Stomach (tissue), 9 donors: Measurements from ENCODE around the gene NPC2. TPM values are rescaled to one million over a fixed set of nuclear protein-coding genes. Genes with fewer than 3 reads are reported as not detected.

Experiments
- DNase-seq, 2 donors: peaks; one replicate each; pipeline versions ENCODE4 v3.0.0 to v3.0.0-alpha.2; 2013 to 2019
- H3K27ac ChIP-seq, 5 donors: fragments of 200-600 bp in 4 of 5; sonication (generic) in 4 of 5; one replicate each; pipeline ENCODE4 v1.5.1; 2013 to 2019; ENCODE audit warnings: mild to moderate bottlenecking in 1 of 5, moderate library complexity in 1 of 5
- H3K27me3 ChIP-seq, 3 donors: fragments of 200-600 bp; sonication (generic); one replicate each; pipeline ENCODE4 v1.5.1; 2017 to 2019; ENCODE audit warnings: mixed run types in 1 of 3
- H3K36me3 ChIP-seq, 4 donors: fragments of 200-600 bp; sonication (generic); 1 replicate in 3 of 4; 2 replicates in 1 of 4; pipeline ENCODE4 v1.5.1; 2016 to 2019
- H3K4me1 ChIP-seq, 4 donors: fragments of 200-600 bp; sonication (generic); one replicate each; pipeline ENCODE4 v1.5.1; 2016 to 2019
- H3K4me3 ChIP-seq, 4 donors: fragments of 200-600 bp; sonication (generic) in 3 of 4; one replicate each; pipeline ENCODE4 v1.5.1; 2016 to 2019; ENCODE audit warnings: mild to moderate bottlenecking in 1 of 4
- H3K9me3 ChIP-seq, 4 donors: fragments of 200-600 bp; sonication (generic); one replicate each; pipeline ENCODE4 v1.5.1; 2016 to 2019
- EP300 ChIP-seq: sonication (generic); formaldehyde crosslinking; IDR thresholded peaks from one replicate; pipeline ENCODE4 v1.6.1; 2017; ENCODE audit warnings: antibody characterized with exemption
- POLR2A ChIP-seq, 4 donors: fragments of 450-650 bp; IDR thresholded peaks; one replicate each; pipeline ENCODE4 v1.6.1; 2016; ENCODE audit warnings: antibody characterized with exemption in 4 of 4, control low read depth in 2 of 4, mild to moderate bottlenecking in 1 of 4, moderate library complexity in 1 of 4
- POLR2AphosphoS5 ChIP-seq, 3 donors: sonication (generic); formaldehyde crosslinking; IDR thresholded peaks; one replicate each; pipeline ENCODE4 v1.6.1; 2016; ENCODE audit warnings: antibody characterized with exemption in 3 of 3
- WGBS, 5 donors: extraction: QIAGEN DNeasy Blood & Tissue Kit in 3 of 5; methylation state at CpG; one replicate each; pipeline versions ENCODE4 v1.1.5 to v1.1.7; 2013 to 2018; 5-methylcytosine and 5-hydroxymethylcytosine counted together
- intact Hi-C: fragments of 100-400 bp; cut with DNase I; formaldehyde crosslinking; loops from one replicate; pipeline ENCODE4 v1.15.1; 2023; ENCODE audit warnings: low total_unique reads
- polyA plus RNA-seq, 3 donors: library from polyadenylated mRNA; stranded (reverse); fragments of 200-250 nt; gene quantifications; one replicate each; pipeline ENCODE4 v1.2.3, GENCODE V29; 2013
- total RNA-seq, 5 donors: library from RNA; depleted of rRNA; stranded (reverse); fragments of >200 nt; gene quantifications; one replicate each; pipeline versions ENCODE4 v1.1.0 to v1.2.3, GENCODE V29; 2014 to 2016
- TF ChIP-seq, protein P1 (sequence below), 7 experiments: fragments of 450-650 bp in 4 of 7; fragments of 200-600 bp in 3 of 7; sonication (generic) in 3 of 7; IDR thresholded peaks; one replicate each; pipeline ENCODE4 v1.5.1; 2016 to 2019; ENCODE audit warnings: antibody characterized with exemption in 7 of 7, control low read depth in 2 of 7, mild to moderate bottlenecking in 1 of 7
- donor health status: healthy with polysubstance abuse.
- donor health status: Bipolar disorder and iron deficiency.
- donor health status: healthy.

Gene NPC2
- total and polyA plus RNA-seq, 8 donors: 62.6 to 186 (median 129) TPM

DNA sequence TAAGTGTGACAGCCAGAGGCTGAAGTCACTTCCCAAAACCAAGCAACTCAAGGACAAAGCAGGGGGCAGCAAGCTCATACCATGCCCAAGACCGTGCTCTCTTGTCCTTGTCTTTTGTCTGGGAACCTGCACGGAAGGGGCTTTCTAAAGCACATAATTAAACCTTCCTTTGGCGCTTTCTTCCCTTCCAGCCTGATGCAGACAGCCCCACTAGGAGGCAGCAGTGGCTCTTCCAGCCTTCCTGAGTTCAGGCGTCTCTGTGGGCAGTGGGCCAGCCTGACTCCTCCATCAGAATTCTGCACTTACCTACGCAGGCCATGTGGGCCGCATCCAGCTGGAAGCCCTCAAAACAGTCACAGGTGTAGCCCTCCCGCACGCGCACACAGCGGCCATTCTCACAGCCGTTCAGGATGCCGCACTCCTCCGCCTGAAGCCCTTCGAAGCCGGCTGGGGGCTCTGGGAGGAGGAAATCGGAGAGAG lies 8.1 kb upstream of the NPC2 start:
- Histone ChIP-seq H3K27ac (peak overlapping the region in 1 of 5 donors; percentile 66), H3K27me3 (no peaks in the 10 kb centered on the region), H3K36me3 (peaks cover 0 to 50% (median 27%) of the 10 kb centered on the region in 4 donors), H3K9me3 (no peaks in the 10 kb centered on the region), H3K4me3 (no peak overlapping the region), H3K4me1 (peaks cover 0 to 14% (median 8%) of the 10 kb centered on the region in 4 donors)
- intact Hi-C loops: loop anchor here (5.0 kb wide), 1 partner anchor 111 kb away; the partner anchor contains the start of gene LTBP2
- WGBS, 5 donors: 37 to 56% (median 43%) methylated on average over 16 of the region's 16 CpGs
- TF ChIP-seq POLR2AphosphoS5 (IDR thresholded peaks at IDR 0.05): peak in 1 of 3 donors; percentile 22
- TF ChIP-seq POLR2A (IDR thresholded peaks at IDR 0.05): no peak
- no peak for TF ChIP-seq EP300
- TF ChIP-seq, protein P1, sequence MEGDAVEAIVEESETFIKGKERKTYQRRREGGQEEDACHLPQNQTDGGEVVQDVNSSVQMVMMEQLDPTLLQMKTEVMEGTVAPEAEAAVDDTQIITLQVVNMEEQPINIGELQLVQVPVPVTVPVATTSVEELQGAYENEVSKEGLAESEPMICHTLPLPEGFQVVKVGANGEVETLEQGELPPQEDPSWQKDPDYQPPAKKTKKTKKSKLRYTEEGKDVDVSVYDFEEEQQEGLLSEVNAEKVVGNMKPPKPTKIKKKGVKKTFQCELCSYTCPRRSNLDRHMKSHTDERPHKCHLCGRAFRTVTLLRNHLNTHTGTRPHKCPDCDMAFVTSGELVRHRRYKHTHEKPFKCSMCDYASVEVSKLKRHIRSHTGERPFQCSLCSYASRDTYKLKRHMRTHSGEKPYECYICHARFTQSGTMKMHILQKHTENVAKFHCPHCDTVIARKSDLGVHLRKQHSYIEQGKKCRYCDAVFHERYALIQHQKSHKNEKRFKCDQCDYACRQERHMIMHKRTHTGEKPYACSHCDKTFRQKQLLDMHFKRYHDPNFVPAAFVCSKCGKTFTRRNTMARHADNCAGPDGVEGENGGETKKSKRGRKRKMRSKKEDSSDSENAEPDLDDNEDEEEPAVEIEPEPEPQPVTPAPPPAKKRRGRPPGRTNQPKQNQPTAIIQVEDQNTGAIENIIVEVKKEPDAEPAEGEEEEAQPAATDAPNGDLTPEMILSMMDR (IDR thresholded peaks at IDR 0.05): peak in 5 of 7 experiments; percentile 26 to 59 (median 51)
- peak; percentile 70 to 92 for DNase-seq

DNA sequence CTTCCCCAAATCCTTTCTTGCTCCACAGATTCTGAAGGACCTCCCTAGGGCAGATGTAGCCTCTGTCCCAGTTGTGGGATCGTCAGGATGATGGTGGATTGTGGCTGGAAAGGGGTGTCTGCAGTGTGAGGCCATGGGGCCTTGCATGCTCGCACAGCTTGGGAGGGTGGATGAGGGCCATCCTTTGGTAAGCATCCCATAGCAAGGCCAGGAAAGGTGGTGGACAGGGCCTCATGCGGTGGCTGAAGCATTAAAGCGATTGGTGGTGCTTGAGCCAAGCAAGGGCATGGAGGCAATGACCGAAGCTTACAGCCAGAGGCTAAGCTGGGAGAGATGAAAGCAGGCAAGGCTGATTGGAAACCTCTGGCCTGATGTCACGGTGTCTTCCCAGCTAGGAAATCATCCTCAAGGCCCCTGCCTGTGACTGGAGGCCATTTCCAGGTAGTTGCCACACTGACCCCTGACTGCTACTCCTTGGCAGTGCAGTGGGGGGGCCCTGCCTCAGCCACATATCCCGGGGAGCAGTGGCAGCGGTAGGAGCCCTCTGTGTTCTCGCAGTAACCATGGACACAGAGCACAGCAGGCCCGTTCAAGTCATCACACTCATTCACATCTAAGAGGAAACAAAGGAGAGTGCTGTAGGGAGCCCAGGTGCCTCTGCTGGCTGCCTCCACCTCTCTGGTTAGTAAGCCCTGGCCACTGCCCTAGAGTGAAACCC lies 7.5 kb upstream of the NPC2 start:
- no peak overlapping the region for H3K4me3 ChIP-seq
- no peaks in the 10 kb centered on the region for H3K27me3 ChIP-seq
- H3K36me3 ChIP-seq: peaks cover 0 to 56% (median 27%) of the 10 kb centered on the region in 4 donors
- intact Hi-C loops: loop anchor here (5.0 kb wide), 1 partner anchor 112 kb away; the partner anchor contains the start of gene LTBP2
- H3K4me1 ChIP-seq: peaks cover 0 to 14% (median 8%) of the 10 kb centered on the region in 4 donors
- TF ChIP-seq EP300 (no peak), POLR2A (IDR thresholded peaks at IDR 0.05) (no peak), POLR2AphosphoS5 (IDR thresholded peaks at IDR 0.05) (no peak)
- TF ChIP-seq, protein P1 (IDR thresholded peaks at IDR 0.05): no peak
- DNase-seq: no peak
- 80 to 92% (median 83%) methylated on average over 6 to 10 of the region's 10 CpGs for WGBS, 5 donors
- H3K9me3 ChIP-seq: no peaks in the 10 kb centered on the region
- peak overlapping the region in 1 of 5 donors; percentile 66 for H3K27ac ChIP-seq

DNA sequence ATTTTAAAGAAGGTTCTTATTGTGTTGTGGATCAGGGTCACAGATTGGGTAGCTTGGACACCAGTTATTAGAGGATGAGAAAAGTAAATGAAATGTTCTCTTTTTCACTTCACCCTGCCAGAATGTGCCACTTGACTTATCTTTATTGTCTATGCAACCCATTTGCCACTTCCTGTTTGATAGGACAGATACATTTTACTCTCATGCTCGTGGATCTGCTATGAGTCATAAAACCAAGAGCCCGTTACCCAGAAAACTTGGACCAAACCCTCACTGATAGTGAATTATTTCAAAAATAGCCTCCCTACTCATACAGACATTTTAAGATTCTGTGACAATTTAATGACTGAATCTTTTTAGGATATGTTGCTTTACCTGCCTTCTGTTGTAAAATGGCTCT lies 2.3 kb upstream of the NPC2 start:
- WGBS, 5 donors: 40 to 75% (median 60%) methylated on average over 2 of the region's 2 CpGs
- Histone ChIP-seq H3K4me1 (peaks cover 11 to 41% (median 22%) of the 10 kb centered on the region in 4 donors), H3K36me3 (peaks cover 0 to 33% (median 12%) of the 10 kb centered on the region in 4 donors), H3K9me3 (no peaks in the 10 kb centered on the region), H3K27me3 (no peaks in the 10 kb centered on the region), H3K27ac (peak overlapping the region in 1 of 5 donors; percentile 93), H3K4me3 (no peak overlapping the region)
- intact Hi-C loops: no loop called here
- no peak for TF ChIP-seq EP300
- TF ChIP-seq, protein P1 (IDR thresholded peaks at IDR 0.05): no peak
- no peak for TF ChIP-seq POLR2AphosphoS5 (IDR thresholded peaks at IDR 0.05)
- no peak for TF ChIP-seq POLR2A (IDR thresholded peaks at IDR 0.05)
- no peak for DNase-seq

DNA sequence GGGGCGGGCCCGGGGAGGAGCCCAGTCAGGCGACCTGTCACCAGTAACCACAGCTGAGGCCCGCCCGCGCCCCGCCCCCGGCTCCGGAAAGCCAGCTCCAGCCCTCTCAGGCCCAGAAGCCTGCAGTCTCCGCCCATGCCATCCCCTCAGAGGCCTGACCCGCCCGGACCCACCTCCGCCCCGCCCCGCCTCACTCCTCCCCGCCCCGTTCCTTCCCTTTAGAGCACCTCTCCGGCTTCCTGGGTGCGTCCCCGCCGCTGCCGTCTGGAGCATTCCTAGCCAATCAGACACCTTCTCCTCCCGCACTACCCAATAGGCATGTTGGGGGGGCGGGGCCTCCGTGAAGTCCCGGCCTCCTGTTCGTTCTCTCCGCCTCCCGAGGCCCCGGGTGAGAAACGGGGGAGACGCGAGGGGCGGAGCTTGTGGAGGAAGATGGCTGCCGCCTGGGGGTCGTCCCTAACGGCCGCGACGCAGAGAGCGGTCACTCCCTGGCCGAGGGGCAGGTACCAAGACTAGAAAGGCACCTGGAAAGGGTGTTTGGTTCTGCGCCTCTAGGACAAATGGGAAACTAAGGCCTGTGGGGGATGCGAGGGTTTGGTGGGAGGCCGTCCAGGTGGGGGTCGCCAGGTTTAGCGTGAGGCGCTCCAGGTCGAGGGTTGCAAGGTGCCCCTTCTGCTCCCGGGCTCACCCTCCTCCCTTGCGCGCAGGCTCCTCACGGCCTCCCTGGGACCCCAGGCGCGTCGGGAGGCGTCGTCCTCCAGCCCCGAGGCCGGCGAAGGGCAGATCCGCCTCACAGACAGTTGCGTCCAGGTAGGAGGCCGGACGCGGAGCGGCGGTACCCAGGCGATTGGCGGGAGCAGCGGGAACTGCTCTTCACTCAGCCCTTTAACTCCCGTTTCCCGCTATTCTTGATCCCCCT lies 497 bp upstream of the NPC2 start, which contains the start of gene ISCA2:
Gene ISCA2, plus strand, starts transcription at position 423 of the 919 bp plus-strand sequence. Its CDS starts 10 bp downstream, at position 433.
- no peak for TF ChIP-seq POLR2A (IDR thresholded peaks at IDR 0.05)
- peak; percentile 25 to 68 (median 54) for TF ChIP-seq POLR2AphosphoS5 (IDR thresholded peaks at IDR 0.05)
- H3K36me3 ChIP-seq: peaks cover 0 to 20% (median 8%) of the 10 kb centered on the region in 4 donors
- peak within 1 kb of the TSS; percentile 81 to 96 (median 93) for H3K27ac ChIP-seq
- WGBS, 5 donors: 0 to 1% (median 1%) methylated on average over 23 to 73 of the region's 73 CpGs
- no peaks in the 10 kb centered on the region for H3K9me3 ChIP-seq
- intact Hi-C loops: no loop called here
- H3K4me1 ChIP-seq: peaks cover 20 to 59% (median 36%) of the 10 kb centered on the region in 4 donors
- DNase-seq: peak; percentile 100
- H3K4me3 ChIP-seq: peak within 1 kb of the TSS; percentile 81 to 93 (median 88)
- no peaks in the 10 kb centered on the region for H3K27me3 ChIP-seq
